HFF-Myc (cell line): ENCODE measurements around the gene ZIC4.

Experiments
- DNase-seq: peaks from one replicate; pipeline ENCODE4 v3.0.0-alpha.2; 2011; ENCODE audit warnings: low read depth; ENCODE audit errors: extremely low read depth
- H3K4me3 ChIP-seq: replicated peaks from 2 replicates; pipeline ENCODE4 v1.5.1; 2011; ENCODE audit warnings: low read depth, mild to moderate bottlenecking, control low read depth, low read length
- TF ChIP-seq, protein P1 (sequence below): IDR thresholded peaks from 2 replicates; pipeline ENCODE4 v1.5.1; 2012; ENCODE audit warnings: mild to moderate bottlenecking, low read depth, low read length, control low read depth; ENCODE audit errors: missing control alignments

ZIC4 gene

DNA sequence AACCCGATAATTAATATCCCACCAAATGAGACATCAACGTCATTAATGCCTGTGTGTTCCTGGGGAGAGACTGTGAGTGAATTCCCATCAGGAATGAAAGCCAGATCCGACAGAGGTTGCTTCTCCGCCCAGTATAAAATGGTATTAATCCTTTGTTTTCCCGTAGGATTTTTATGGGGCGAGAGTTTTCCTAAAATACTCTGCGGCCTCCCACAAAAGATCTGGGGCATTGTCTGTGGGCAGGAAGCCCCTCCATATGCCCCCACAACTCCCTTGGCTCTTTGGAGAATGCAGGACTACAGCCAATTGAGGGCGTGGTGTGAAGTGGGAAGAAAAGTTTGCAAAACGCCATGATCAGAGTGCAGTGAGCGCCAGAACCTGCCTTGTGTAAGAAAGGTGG, 26.7 kb downstream of the ZIC4 start:
- TF ChIP-seq, protein P1, sequence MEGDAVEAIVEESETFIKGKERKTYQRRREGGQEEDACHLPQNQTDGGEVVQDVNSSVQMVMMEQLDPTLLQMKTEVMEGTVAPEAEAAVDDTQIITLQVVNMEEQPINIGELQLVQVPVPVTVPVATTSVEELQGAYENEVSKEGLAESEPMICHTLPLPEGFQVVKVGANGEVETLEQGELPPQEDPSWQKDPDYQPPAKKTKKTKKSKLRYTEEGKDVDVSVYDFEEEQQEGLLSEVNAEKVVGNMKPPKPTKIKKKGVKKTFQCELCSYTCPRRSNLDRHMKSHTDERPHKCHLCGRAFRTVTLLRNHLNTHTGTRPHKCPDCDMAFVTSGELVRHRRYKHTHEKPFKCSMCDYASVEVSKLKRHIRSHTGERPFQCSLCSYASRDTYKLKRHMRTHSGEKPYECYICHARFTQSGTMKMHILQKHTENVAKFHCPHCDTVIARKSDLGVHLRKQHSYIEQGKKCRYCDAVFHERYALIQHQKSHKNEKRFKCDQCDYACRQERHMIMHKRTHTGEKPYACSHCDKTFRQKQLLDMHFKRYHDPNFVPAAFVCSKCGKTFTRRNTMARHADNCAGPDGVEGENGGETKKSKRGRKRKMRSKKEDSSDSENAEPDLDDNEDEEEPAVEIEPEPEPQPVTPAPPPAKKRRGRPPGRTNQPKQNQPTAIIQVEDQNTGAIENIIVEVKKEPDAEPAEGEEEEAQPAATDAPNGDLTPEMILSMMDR: no peak
- H3K4me3 ChIP-seq: no peak overlapping the region
- DNase-seq: no peak

- no peak for DNase-seq
- TF ChIP-seq, protein P1: no peak
- no peak overlapping the region for H3K4me3 ChIP-seq
These were observed 28.7 kb downstream of the ZIC4 start for GRCh38 chr3:147377412-147378367.

DNA sequence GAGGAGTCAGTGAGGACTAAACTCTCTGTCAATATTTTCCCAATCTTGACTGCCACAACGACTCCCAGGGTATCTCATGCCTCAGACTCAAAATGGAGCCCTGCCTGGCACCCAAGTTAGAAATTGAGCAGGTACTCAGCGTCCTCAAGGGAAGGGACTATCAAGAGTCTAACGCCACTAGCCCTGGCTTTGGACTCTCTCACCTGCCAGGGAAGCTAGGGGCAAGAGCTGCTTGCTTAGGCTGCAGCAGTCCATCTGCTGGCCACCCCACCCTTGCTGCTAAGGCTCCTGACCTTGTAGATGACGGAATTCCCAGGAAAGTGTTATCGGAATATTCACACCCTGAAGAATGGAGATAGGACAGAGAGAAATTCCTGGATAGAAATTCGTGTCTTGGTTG, 33.0 kb downstream of the ZIC4 start:
- no peak overlapping the region for H3K4me3 ChIP-seq
- DNase-seq: no peak
- TF ChIP-seq, protein P1: no peak

- TF ChIP-seq, protein P1: no peak
- no peak for DNase-seq
These were observed 33.8 kb downstream of the ZIC4 start for GRCh38 chr3:147372525-147373027.

DNA sequence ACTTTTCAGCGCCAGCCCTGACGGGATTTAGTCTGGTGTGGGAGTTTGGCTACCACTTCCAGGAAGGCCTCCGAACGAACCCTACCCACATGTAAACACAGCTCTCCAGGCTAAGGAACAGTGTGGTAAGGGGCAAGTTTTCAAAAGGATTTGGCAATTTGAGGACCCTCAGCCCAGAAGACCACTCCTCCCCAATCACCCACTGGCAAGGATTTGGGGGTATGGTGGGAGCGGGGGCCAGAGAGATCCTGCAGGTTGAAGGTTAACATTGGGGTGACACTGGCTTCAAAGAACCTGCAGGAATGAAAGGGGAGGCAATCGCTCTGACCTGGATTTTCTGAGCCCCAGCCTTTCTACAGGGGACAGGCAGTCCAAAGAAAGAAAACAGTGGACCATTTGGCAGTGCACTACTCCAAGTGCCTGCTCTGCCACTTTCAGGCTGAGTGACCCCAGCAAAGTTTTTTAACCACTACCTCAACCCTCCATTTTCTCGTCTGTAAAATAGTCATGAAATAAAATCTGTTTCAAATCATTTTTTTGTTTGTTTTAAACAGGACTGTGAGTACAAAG, 34.5 kb downstream of the ZIC4 start:
- TF ChIP-seq, protein P1: no peak
- H3K4me3 ChIP-seq: no peak overlapping the region
- no peak for DNase-seq

More at GRCh38 chr3:147372525-147373027, 33.8 kb downstream of the ZIC4 start:
- no peak overlapping the region for H3K4me3 ChIP-seq

DNA sequence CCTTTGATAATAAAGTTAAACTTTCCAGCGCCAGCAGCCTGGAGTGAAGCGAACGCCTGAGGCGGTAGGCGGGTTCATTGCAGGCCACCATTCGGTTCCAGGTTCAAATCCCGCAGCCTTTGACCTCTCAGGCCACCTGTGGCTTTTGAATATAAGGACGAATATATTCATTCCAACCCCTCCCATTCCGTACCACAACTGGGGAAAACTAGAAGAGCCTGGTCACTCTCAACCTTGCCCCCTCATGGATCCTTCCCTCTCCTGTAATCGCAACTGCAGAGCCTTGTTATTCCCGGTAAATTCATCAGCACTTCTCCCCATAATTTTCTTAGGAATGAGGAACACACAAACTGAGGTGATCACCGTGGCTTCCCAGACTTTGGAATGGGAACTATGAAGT, 35.2 kb downstream of the ZIC4 start:
- DNase-seq: no peak

More for the DNA sequence above, 35.2 kb downstream of the ZIC4 start:
- no peak overlapping the region for H3K4me3 ChIP-seq
- TF ChIP-seq, protein P1: no peak
